ENCODE measurements around the gene RPGRIP1.
A peak's percentile ranks its signal among the peaks of the same experiment; 100 is the strongest.

- TF ChIP-seq POLR2A (conservative IDR thresholded peaks at IDR 0.05) (peak; percentile 18; the same call in 1 of the 2 replicates), ZNF445 (CRISPR knock-in tag; IDR thresholded peaks at IDR 0.05; ENCODE audit: low read depth) (no peak)
Observed at GRCh38 chr14:21245813-21246212, 34.1 kb upstream of the RPGRIP1 start.
